ENCODE measurements around the gene CYP27B1. TPM values are rescaled to one million over a fixed set of nuclear protein-coding genes. Genes with fewer than 3 reads are reported as not detected.

CYP27B1 gene
- total RNA-seq, 1 experiment from 2014 or later, result 11.6 TPM

DNA sequence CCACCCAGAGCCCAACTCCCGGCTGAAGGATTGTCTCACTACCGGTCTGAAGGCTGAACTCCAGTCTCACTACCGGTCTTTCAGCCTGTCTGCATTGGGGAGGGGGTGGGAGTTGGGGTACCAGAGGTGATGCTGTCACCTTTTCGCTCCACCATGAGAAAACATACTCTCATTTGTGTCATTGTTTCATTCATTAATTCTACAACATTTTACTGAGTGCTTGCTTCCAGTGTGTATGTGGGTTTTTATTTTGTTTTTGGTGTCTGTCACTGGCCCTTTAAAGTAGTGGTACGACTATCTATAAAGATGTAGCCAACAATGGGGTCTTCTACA, 14.2 kb downstream of the CYP27B1 start:
- H3K36me3 ChIP-seq (ENCODE audit: control insufficient read depth in 1 of 2, insufficient read depth in 2 of 2, low read length in 2 of 2), result peaks cover 12 to 19% of the 10 kb centered on the region in 2 experiments; a peak in 2 of 4 replicates
- no peak overlapping the region for H2AFZ ChIP-seq (ENCODE audit: low read depth, low read length, poor library complexity, severe bottlenecking)
- H3K27me3 ChIP-seq (ENCODE audit: insufficient read depth, low read length), result no peaks in the 10 kb centered on the region
- H3K4me3 ChIP-seq (replicated peaks in 1 of 2; ENCODE audit: low read depth in 1 of 2, low read length in 2 of 2), result peak overlapping the region; percentile 30 to 82
- ATAC-seq (no peak), DNase-seq (ENCODE audit: low read depth, low spot score) (no peak)
- TF ChIP-seq YY1 (IDR thresholded peaks at IDR 0.05; ENCODE audit: extremely low read depth, insufficient replicate concordance, low read depth, low read length), result no peak
- TF ChIP-seq CBX3 (IDR thresholded peaks at IDR 0.05; ENCODE audit: low read depth), result no peak
- TF ChIP-seq, protein P1, sequence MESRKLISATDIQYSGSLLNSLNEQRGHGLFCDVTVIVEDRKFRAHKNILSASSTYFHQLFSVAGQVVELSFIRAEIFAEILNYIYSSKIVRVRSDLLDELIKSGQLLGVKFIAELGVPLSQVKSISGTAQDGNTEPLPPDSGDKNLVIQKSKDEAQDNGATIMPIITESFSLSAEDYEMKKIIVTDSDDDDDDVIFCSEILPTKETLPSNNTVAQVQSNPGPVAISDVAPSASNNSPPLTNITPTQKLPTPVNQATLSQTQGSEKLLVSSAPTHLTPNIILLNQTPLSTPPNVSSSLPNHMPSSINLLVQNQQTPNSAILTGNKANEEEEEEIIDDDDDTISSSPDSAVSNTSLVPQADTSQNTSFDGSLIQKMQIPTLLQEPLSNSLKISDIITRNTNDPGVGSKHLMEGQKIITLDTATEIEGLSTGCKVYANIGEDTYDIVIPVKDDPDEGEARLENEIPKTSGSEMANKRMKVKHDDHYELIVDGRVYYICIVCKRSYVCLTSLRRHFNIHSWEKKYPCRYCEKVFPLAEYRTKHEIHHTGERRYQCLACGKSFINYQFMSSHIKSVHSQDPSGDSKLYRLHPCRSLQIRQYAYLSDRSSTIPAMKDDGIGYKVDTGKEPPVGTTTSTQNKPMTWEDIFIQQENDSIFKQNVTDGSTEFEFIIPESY (IDR thresholded peaks at IDR 0.05; ENCODE audit: extremely low read depth, insufficient replicate concordance, low read length), result no peak
- TF ChIP-seq, protein P2, sequence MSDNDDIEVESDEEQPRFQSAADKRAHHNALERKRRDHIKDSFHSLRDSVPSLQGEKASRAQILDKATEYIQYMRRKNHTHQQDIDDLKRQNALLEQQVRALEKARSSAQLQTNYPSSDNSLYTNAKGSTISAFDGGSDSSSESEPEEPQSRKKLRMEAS (IDR thresholded peaks at IDR 0.05), result no peak
- no peak for TF ChIP-seq ZNF274 (IDR thresholded peaks at IDR 0.05; ENCODE audit: low read depth, low read length)
- TF ChIP-seq, protein P3, sequence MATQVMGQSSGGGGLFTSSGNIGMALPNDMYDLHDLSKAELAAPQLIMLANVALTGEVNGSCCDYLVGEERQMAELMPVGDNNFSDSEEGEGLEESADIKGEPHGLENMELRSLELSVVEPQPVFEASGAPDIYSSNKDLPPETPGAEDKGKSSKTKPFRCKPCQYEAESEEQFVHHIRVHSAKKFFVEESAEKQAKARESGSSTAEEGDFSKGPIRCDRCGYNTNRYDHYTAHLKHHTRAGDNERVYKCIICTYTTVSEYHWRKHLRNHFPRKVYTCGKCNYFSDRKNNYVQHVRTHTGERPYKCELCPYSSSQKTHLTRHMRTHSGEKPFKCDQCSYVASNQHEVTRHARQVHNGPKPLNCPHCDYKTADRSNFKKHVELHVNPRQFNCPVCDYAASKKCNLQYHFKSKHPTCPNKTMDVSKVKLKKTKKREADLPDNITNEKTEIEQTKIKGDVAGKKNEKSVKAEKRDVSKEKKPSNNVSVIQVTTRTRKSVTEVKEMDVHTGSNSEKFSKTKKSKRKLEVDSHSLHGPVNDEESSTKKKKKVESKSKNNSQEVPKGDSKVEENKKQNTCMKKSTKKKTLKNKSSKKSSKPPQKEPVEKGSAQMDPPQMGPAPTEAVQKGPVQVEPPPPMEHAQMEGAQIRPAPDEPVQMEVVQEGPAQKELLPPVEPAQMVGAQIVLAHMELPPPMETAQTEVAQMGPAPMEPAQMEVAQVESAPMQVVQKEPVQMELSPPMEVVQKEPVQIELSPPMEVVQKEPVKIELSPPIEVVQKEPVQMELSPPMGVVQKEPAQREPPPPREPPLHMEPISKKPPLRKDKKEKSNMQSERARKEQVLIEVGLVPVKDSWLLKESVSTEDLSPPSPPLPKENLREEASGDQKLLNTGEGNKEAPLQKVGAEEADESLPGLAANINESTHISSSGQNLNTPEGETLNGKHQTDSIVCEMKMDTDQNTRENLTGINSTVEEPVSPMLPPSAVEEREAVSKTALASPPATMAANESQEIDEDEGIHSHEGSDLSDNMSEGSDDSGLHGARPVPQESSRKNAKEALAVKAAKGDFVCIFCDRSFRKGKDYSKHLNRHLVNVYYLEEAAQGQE (IDR thresholded peaks at IDR 0.05; ENCODE audit: low read depth), result no peak
- no peak for TF ChIP-seq EZH2phosphoT487 (IDR thresholded peaks at IDR 0.05; ENCODE audit: borderline replicate concordance)
- no peak for TF ChIP-seq SRF (IDR thresholded peaks at IDR 0.05; ENCODE audit: low read depth)
- no peak for TF ChIP-seq POLR2A (IDR thresholded peaks at IDR 0.05; ENCODE audit: borderline replicate concordance, extremely low read depth, insufficient read depth, insufficient read length)
- TF ChIP-seq ZFX (IDR thresholded peaks at IDR 0.05), result no peak
- no peak for TF ChIP-seq EGR1 (IDR thresholded peaks at IDR 0.05; ENCODE audit: low read depth)
- no peak for TF ChIP-seq EZH2 (IDR thresholded peaks at IDR 0.05)
- TF ChIP-seq TCF7L2 (IDR thresholded peaks at IDR 0.05; ENCODE audit: borderline replicate concordance, extremely low read depth, insufficient read depth, insufficient read length), result no peak
- TF ChIP-seq CEBPB (IDR thresholded peaks at IDR 0.05; ENCODE audit: low read depth), result no peak
- no peak for TF ChIP-seq SP1 (IDR thresholded peaks at IDR 0.05; ENCODE audit: low read depth)
- no peak for TF ChIP-seq SIN3A (IDR thresholded peaks at IDR 0.05; ENCODE audit: low read depth)
- TF ChIP-seq, protein P4, sequence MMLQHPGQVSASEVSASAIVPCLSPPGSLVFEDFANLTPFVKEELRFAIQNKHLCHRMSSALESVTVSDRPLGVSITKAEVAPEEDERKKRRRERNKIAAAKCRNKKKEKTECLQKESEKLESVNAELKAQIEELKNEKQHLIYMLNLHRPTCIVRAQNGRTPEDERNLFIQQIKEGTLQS (IDR thresholded peaks at IDR 0.05), result no peak
- no peak for TF ChIP-seq FOSL1 (IDR thresholded peaks at IDR 0.05; ENCODE audit: low read depth)
- no peak for TF ChIP-seq RAD21 (IDR thresholded peaks at IDR 0.05; ENCODE audit: low read depth)
- TF ChIP-seq, protein P5, sequence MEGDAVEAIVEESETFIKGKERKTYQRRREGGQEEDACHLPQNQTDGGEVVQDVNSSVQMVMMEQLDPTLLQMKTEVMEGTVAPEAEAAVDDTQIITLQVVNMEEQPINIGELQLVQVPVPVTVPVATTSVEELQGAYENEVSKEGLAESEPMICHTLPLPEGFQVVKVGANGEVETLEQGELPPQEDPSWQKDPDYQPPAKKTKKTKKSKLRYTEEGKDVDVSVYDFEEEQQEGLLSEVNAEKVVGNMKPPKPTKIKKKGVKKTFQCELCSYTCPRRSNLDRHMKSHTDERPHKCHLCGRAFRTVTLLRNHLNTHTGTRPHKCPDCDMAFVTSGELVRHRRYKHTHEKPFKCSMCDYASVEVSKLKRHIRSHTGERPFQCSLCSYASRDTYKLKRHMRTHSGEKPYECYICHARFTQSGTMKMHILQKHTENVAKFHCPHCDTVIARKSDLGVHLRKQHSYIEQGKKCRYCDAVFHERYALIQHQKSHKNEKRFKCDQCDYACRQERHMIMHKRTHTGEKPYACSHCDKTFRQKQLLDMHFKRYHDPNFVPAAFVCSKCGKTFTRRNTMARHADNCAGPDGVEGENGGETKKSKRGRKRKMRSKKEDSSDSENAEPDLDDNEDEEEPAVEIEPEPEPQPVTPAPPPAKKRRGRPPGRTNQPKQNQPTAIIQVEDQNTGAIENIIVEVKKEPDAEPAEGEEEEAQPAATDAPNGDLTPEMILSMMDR (IDR thresholded peaks at IDR 0.05 in 2 of 3, conservative IDR thresholded peaks at IDR 0.05 in 1 of 3; ENCODE audit: borderline replicate concordance in 1 of 3, insufficient read depth in 1 of 3, low read depth in 2 of 3, low read length in 2 of 3), result no peak
- H3K4me2 ChIP-seq (ENCODE audit: low read length), result peak overlapping the region; percentile 88
- intact Hi-C loops (cut with micrococcal nuclease), result no loop called here
- peak overlapping the region; percentile 33 for H3K9ac ChIP-seq (ENCODE audit: low read length)
- peaks cover 20 to 46% of the 10 kb centered on the region in 2 experiments for H3K4me1 ChIP-seq (ENCODE audit: control insufficient read depth in 1 of 2, insufficient read depth in 2 of 2, low read length in 2 of 2)
- peak overlapping the region; percentile 15; the same call in 1 of the 2 replicates for H3K27ac ChIP-seq (ENCODE audit: low read depth, low read length)
- no TSS peak for BruUV-seq (replicated peaks)
- ChIA-PET POLR2A (interaction anchor here (0.8 kb wide), 1 partner anchor 14 kb away, joined by 5 read pairs; the partner anchor contains the start of gene CYP27B1), RAD21 (ENCODE audit: low non-redundant PET in 1 of 2, low total read pairs in 2 of 2, uncharacterized antibody in 2 of 2, unreplicated experiment in 2 of 2) (no interaction called here), CTCF (no interaction called here)
- no peaks in the 10 kb centered on the region for H4K20me1 ChIP-seq (ENCODE audit: insufficient read depth)
- H3K9me3 ChIP-seq (ENCODE audit: control insufficient read depth in 1 of 2, insufficient read depth in 1 of 2, low read depth in 1 of 2, low read length in 2 of 2), result no peaks in the 10 kb centered on the region
- H3K79me2 ChIP-seq (ENCODE audit: insufficient read depth, low read length), result peaks cover 33% of the 10 kb centered on the region
- no peaks in the 10 kb centered on the region for H3K9me2 ChIP-seq (ENCODE audit: insufficient read depth)

All from HCT116 (cell line).